Endodermal cell (in vitro differentiated cells): ENCODE data around the gene ELOVL2. TPM values are rescaled to one million over a fixed set of nuclear protein-coding genes. Genes with fewer than 3 reads are reported as not detected.

ENCODE experiments used
- DNase-seq: peaks from one replicate; pipeline ENCODE4 v3.0.0-alpha.2; 2017
- H3K27ac ChIP-seq: 2 replicates; pipeline ENCODE4 v1.5.1; 2013; ENCODE audit warnings: mild to moderate bottlenecking, low read depth, low read length, moderate library complexity
- H3K27me3 ChIP-seq: 2 replicates; pipeline ENCODE4 v1.6.1; 2013; ENCODE audit warnings: mild to moderate bottlenecking, low read length, moderate library complexity; ENCODE audit not compliant: insufficient read depth, control insufficient read depth, poor library complexity, severe bottlenecking
- H3K36me3 ChIP-seq: 2 replicates; pipeline ENCODE4 v1.7.0; 2013; ENCODE audit warnings: mild to moderate bottlenecking, low read length, moderate library complexity; ENCODE audit not compliant: control insufficient read depth, insufficient read depth
- H3K4me1 ChIP-seq: one replicate; pipeline ENCODE4 v1.7.0; 2013; ENCODE audit warnings: low read length; ENCODE audit not compliant: control insufficient read depth, insufficient read depth
- H3K4me3 ChIP-seq: 2 replicates; pipeline ENCODE4 v1.5.1; 2013; ENCODE audit warnings: mild to moderate bottlenecking, low read length, moderate library complexity
- H3K9ac ChIP-seq: 2 replicates; pipeline ENCODE4 v1.6.1; 2013; ENCODE audit warnings: mild to moderate bottlenecking, low read length, moderate library complexity; ENCODE audit not compliant: poor library complexity, severe bottlenecking; ENCODE audit errors: extremely low read depth
- H3K9me3 ChIP-seq: 2 replicates; pipeline ENCODE4 v1.6.1; 2013; ENCODE audit warnings: mild to moderate bottlenecking, low read length, moderate library complexity; ENCODE audit not compliant: control insufficient read depth
- H3K27ac Mint-ChIP-seq: 2 replicates; pipeline ENCODE4 v1.8.0; 2020; ENCODE audit warnings: mixed read lengths
- H3K27me3 Mint-ChIP-seq: 2 replicates; pipeline ENCODE4 v1.8.0; 2021; ENCODE audit warnings: mild to moderate bottlenecking, mixed read lengths; ENCODE audit not compliant: insufficient read depth
- H3K36me3 Mint-ChIP-seq: 2 replicates; pipeline ENCODE4 v1.8.0; 2020; ENCODE audit warnings: low read depth, mixed read lengths
- H3K4me1 Mint-ChIP-seq: 2 replicates; pipeline ENCODE4 v1.8.0; 2020; ENCODE audit warnings: mixed read lengths
- H3K4me3 Mint-ChIP-seq: 2 replicates; pipeline ENCODE4 v1.8.0; 2020; ENCODE audit warnings: mild to moderate bottlenecking, moderate library complexity, mixed read lengths
- H3K9me3 Mint-ChIP-seq: 2 replicates; pipeline ENCODE4 v1.8.0; 2020; ENCODE audit warnings: mild to moderate bottlenecking, mixed read lengths
- CTCF ChIP-seq: fragments of 200-600 bp; sonication (generic); conservative IDR thresholded peaks from 2 replicates; pipeline ENCODE4 v1.5.0; 2021; ENCODE audit warnings: antibody characterized with exemption, mild to moderate bottlenecking
- WGBS, 2 experiments: methylation state at CpG; one replicate each; pipeline versions ENCODE4 v1.1.5 to v1.1.7; 2013; ENCODE audit warnings: missing lambda C conversion rate in 2 of 2, mixed read lengths in 1 of 2; ENCODE audit not compliant: insufficient coverage in 1 of 2, insufficient read length in 1 of 2; 5-methylcytosine and 5-hydroxymethylcytosine counted together
- total RNA-seq, 2 donors: library from RNA; stranded (reverse); fragmentation: NEBNext Ultra II Directional in 1 of 2; extraction: Animal tissue kit (Norgen Biotek cat#: 25700) in 1 of 2; gene quantifications; 2 replicates in 1 of 2; 3 replicates in 1 of 2; pipeline ENCODE4 v1.2.1, GENCODE V29; 2021

Gene ELOVL2
- total RNA-seq, 2 donors from 2014 or later: 7.3 to 14.1 TPM

GRCh38 chr6:10970731-10971130, 73.4 kb downstream of the ELOVL2 start:
- Mint-ChIP-seq H3K27ac (no peak overlapping the region), H3K9me3 (peaks cover 20% of the 10 kb centered on the region), H3K4me1 (no peaks in the 10 kb centered on the region), H3K4me3 (no peak overlapping the region), H3K36me3 (peaks cover 16% of the 10 kb centered on the region), H3K27me3 (peaks cover 49% of the 10 kb centered on the region)
- no peak for TF ChIP-seq CTCF
- H3K4me3 ChIP-seq: no peak overlapping the region
- no peaks in the 10 kb centered on the region for H3K36me3 ChIP-seq
- 96 to 98% methylated on average over 3 of the region's 3 CpGs for WGBS, 2 experiments
- no peak for DNase-seq
- H3K9me3 ChIP-seq: peaks cover 24% of the 10 kb centered on the region
- H3K27ac ChIP-seq: no peak overlapping the region
- H3K9ac ChIP-seq: no peak overlapping the region
- H3K4me1 ChIP-seq: no peaks in the 10 kb centered on the region
- no peaks in the 10 kb centered on the region for H3K27me3 ChIP-seq

GRCh38 chr6:10968776-10969175, 75.3 kb downstream of the ELOVL2 start:
- Mint-ChIP-seq H3K9me3 (peaks cover 30% of the 10 kb centered on the region), H3K27me3 (peaks cover 65% of the 10 kb centered on the region), H3K4me1 (no peaks in the 10 kb centered on the region), H3K36me3 (peaks cover 23% of the 10 kb centered on the region), H3K4me3 (no peak overlapping the region), H3K27ac (no peak overlapping the region)
- Histone ChIP-seq H3K4me3 (no peak overlapping the region), H3K27ac (no peak overlapping the region), H3K36me3 (no peaks in the 10 kb centered on the region), H3K4me1 (no peaks in the 10 kb centered on the region), H3K27me3 (peaks cover 7% of the 10 kb centered on the region), H3K9ac (no peak overlapping the region), H3K9me3 (peaks cover 32% of the 10 kb centered on the region)
- TF ChIP-seq CTCF: no peak
- 78 to 93% methylated on average over 2 of the region's 2 CpGs for WGBS, 2 experiments
- no peak for DNase-seq

- no peak for DNase-seq
- peaks cover 30% of the 10 kb centered on the region for H3K27me3 ChIP-seq
- no peak overlapping the region for H3K4me3 ChIP-seq
- H3K9me3 ChIP-seq: peaks cover 32% of the 10 kb centered on the region
- peaks cover 6% of the 10 kb centered on the region for H3K4me1 ChIP-seq
- WGBS, 2 experiments: 78 to 94% methylated on average over 1 of the region's 1 CpG
- no peak overlapping the region for H3K27ac ChIP-seq
- H3K4me1 Mint-ChIP-seq: peaks cover 9% of the 10 kb centered on the region
- H3K27ac Mint-ChIP-seq: no peak overlapping the region
- peaks cover 86% of the 10 kb centered on the region for H3K27me3 Mint-ChIP-seq
- no peak for TF ChIP-seq CTCF
- peaks cover 23% of the 10 kb centered on the region for H3K36me3 Mint-ChIP-seq
- no peaks in the 10 kb centered on the region for H3K36me3 ChIP-seq
- H3K9ac ChIP-seq: no peak overlapping the region
- no peak overlapping the region for H3K4me3 Mint-ChIP-seq
- H3K9me3 Mint-ChIP-seq: peaks cover 30% of the 10 kb centered on the region
Observed at GRCh38 chr6:10964684-10965083, 79.4 kb downstream of the ELOVL2 start.
